GM21447 (cell line): ENCODE measurements around the gene AIMP1.
A peak's percentile ranks its signal among the peaks of the same experiment; 100 is the strongest.

Source experiments
- ATAC-seq: cut with Tn5 transposase; IDR thresholded peaks from one replicate; pipeline ENCODE4 v1.9.1; 2021; ENCODE audit not compliant: unreplicated experiment

Gene AIMP1

GRCh38 chr4:106315968-106316772 lies at the start of gene AIMP1, which contains the start of gene TBCK:
TSS of gene AIMP1 (plus strand) at chr4:106316550. CDS start at chr4:106325010, 8,460 bp downstream.
TSS of gene TBCK (minus strand) at chr4:106316209. CDS start at chr4:106308960, 7,249 bp downstream.
- peak; percentile 87 for ATAC-seq

- no peak for ATAC-seq
These were observed 47.6 kb upstream of the AIMP1 start for GRCh38 chr4:106268786-106269185.

GRCh38 chr4:106269711-106270110 lies 46.6 kb upstream of the AIMP1 start:
- ATAC-seq = no peak

GRCh38 chr4:106270736-106271135 lies 45.6 kb upstream of the AIMP1 start:
- no peak for ATAC-seq

GRCh38 chr4:106273831-106274230 lies 42.5 kb upstream of the AIMP1 start:
- ATAC-seq = no peak

- ATAC-seq = no peak
These were observed 39.1 kb upstream of the AIMP1 start for GRCh38 chr4:106277140-106277675.

- no peak for ATAC-seq
These were observed 32.1 kb upstream of the AIMP1 start for GRCh38 chr4:106284227-106284626.

GRCh38 chr4:106286611-106287010 lies 29.7 kb upstream of the AIMP1 start:
- no peak for ATAC-seq

GRCh38 chr4:106287353-106287969 lies 28.9 kb upstream of the AIMP1 start:
- ATAC-seq = no peak

GRCh38 chr4:106289737-106290136 lies 26.6 kb upstream of the AIMP1 start:
- no peak for ATAC-seq

GRCh38 chr4:106291678-106292077 lies 24.7 kb upstream of the AIMP1 start:
- ATAC-seq = no peak

- no peak for ATAC-seq
These were observed 22.3 kb upstream of the AIMP1 start for GRCh38 chr4:106294062-106294461.

- no peak for ATAC-seq
These were observed 18.9 kb upstream of the AIMP1 start for GRCh38 chr4:106297245-106298035.

GRCh38 chr4:106299977-106300376 lies 16.4 kb upstream of the AIMP1 start:
- ATAC-seq = no peak

GRCh38 chr4:106301393-106302061 lies 14.8 kb upstream of the AIMP1 start:
- no peak for ATAC-seq

- no peak for ATAC-seq
These were observed 14.3 kb upstream of the AIMP1 start for GRCh38 chr4:106302062-106302438.

- no peak for ATAC-seq
These were observed 12.6 kb upstream of the AIMP1 start for GRCh38 chr4:106303548-106304281.

GRCh38 chr4:106304632-106305031 lies 11.7 kb upstream of the AIMP1 start:
- ATAC-seq = no peak

- no peak for ATAC-seq
These were observed 10.8 kb upstream of the AIMP1 start for GRCh38 chr4:106305435-106306055.

- no peak for ATAC-seq
These were observed 9.8 kb upstream of the AIMP1 start for GRCh38 chr4:106306561-106306960.
